ENCODE data around the gene UBE2G1. TPM values are rescaled to one million over a fixed set of nuclear protein-coding genes. Genes with fewer than 3 reads are reported as not detected.

UBE2G1 gene
- total and polyA plus RNA-seq, 2 of the 8 experiments (the other 6 are each of a cell fraction or from before 2014, with no cell fraction given) = 73.9 to 170 TPM

DNA sequence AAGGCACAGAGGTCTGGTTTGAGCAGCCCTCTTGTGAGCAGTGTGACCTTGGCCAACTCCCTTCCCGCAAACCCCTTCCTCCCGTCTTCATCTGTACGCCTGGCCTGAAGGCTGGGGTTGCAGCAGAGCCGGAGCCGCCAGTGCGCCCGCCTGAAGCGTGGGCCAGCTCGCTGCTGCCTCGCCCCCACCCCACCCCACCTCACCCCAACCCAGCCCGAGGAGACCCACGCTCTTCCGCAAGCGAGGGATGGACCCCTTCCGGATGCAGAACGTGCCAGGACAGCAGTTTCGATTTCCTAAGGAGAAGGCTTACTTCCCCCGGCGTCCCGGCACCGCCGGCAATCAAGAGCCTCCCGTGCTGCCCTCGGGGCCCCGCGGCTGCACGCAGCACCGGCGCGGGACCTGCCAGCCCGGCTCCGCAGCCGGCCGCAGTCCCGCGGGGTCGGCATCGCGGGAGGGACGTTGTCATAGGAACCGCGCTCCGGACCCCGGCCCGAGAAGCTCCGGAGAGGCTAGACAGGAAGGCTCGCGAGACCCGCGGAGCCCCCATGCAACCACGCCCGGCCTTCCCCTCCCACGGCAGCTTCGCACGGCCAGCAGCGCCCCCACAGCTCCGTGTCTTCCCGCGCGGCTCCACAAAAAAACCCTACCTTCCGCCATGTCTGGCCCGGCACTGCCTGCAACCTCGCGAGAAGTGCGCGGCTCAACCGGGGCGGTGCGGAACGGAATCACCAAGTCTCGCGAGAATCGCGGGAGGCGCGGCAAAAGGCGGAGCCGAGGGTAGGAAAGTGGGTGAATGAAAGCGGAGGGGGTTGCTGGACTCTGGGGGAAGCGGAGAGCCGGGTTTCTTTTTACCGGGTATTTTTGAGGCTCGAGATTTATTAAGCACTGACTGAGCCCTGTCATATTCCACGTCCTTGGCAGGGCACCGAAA, 102.9 kb downstream of the UBE2G1 start, which contains the start of gene ANKFY1 (continued):
- TF ChIP-seq POLR2AphosphoS5 (IDR thresholded peaks at IDR 0.05; ENCODE audit: low read depth, low read length) (peak; percentile 69), CTBP2 (IDR thresholded peaks at IDR 0.05; ENCODE audit: borderline replicate concordance, insufficient read depth, insufficient read length, low read length) (no peak), SIN3A (conservative IDR thresholded peaks at IDR 0.05 in 1 of 2, IDR thresholded peaks at IDR 0.05 in 1 of 2; ENCODE audit: low read depth in 1 of 2, low read length in 2 of 2) (peak; percentile 28 to 77; a peak in 2 of 4 replicates), RNF2 (IDR thresholded peaks at IDR 0.05; ENCODE audit: borderline replicate concordance, low read depth, low read length, missing control alignments, poor library complexity, severe bottlenecking) (no peak), KDM4A (IDR thresholded peaks at IDR 0.05; ENCODE audit: low read depth, low read length, severe bottlenecking) (peak; percentile 99), PHF8 (conservative IDR thresholded peaks at IDR 0.05; ENCODE audit: low read depth, low read length) (peak; percentile 93), KDM5A (IDR thresholded peaks at IDR 0.05; ENCODE audit: low read length) (peak; percentile 88; the same call in 1 of the 2 replicates), RAD21 (IDR thresholded peaks at IDR 0.05 in 1 of 2, conservative IDR thresholded peaks at IDR 0.05 in 1 of 2; ENCODE audit: low read depth in 2 of 2, low read length in 2 of 2) (no peak), SP2 (IDR thresholded peaks at IDR 0.05; ENCODE audit: low read length) (no peak), CBX8 (IDR thresholded peaks at IDR 0.05; ENCODE audit: borderline replicate concordance, low read depth, low read length) (no peak), SAP30 (IDR thresholded peaks at IDR 0.05; ENCODE audit: insufficient read depth, insufficient replicate concordance, low read length) (no peak), TBP (IDR thresholded peaks at IDR 0.05; ENCODE audit: low read depth, low read length) (peak; percentile 72), POU5F1 (IDR thresholded peaks at IDR 0.05; ENCODE audit: low read depth, low read length) (no peak), TAF7 (optimal IDR thresholded peaks at IDR 0.05; ENCODE audit: borderline replicate concordance, low read depth, low read length) (peak; percentile 66), CHD2 (IDR thresholded peaks at IDR 0.05; ENCODE audit: low read length) (peak; percentile 100), TAF1 (IDR thresholded peaks at IDR 0.05; ENCODE audit: low read depth, low read length) (peak; percentile 86), ASH2L (IDR thresholded peaks at IDR 0.05; ENCODE audit: low read length) (peak; percentile 95)
- TF ChIP-seq, protein P1, sequence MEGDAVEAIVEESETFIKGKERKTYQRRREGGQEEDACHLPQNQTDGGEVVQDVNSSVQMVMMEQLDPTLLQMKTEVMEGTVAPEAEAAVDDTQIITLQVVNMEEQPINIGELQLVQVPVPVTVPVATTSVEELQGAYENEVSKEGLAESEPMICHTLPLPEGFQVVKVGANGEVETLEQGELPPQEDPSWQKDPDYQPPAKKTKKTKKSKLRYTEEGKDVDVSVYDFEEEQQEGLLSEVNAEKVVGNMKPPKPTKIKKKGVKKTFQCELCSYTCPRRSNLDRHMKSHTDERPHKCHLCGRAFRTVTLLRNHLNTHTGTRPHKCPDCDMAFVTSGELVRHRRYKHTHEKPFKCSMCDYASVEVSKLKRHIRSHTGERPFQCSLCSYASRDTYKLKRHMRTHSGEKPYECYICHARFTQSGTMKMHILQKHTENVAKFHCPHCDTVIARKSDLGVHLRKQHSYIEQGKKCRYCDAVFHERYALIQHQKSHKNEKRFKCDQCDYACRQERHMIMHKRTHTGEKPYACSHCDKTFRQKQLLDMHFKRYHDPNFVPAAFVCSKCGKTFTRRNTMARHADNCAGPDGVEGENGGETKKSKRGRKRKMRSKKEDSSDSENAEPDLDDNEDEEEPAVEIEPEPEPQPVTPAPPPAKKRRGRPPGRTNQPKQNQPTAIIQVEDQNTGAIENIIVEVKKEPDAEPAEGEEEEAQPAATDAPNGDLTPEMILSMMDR (IDR thresholded peaks at IDR 0.05; ENCODE audit: control extremely low read depth in 1 of 3, insufficient read depth in 1 of 3, low read depth in 1 of 3, low read length in 3 of 3) = no peak

Data from H1 (cell line).